Tibial nerve (tissue), 4 donors: ENCODE data around the gene ZBED2. TPM values are rescaled to one million over a fixed set of nuclear protein-coding genes. Genes with fewer than 3 reads are reported as not detected.
"Not testable (repeated sequence)": the region's sequence is repeated elsewhere in the genome, so short reads cannot be mapped to it uniquely, and the experiment has no call there.

Source experiments
- DNase-seq, 2 donors: peaks; one replicate each; pipeline ENCODE4 v3.0.0-alpha.2; 2019; ENCODE audit warnings: low spot score in 2 of 2
- H3K27ac ChIP-seq, 4 donors: fragments of 200-600 bp; sonication (generic) in 3 of 4; one replicate each; pipeline ENCODE4 v1.5.1; 2017 to 2019; ENCODE audit warnings: mild to moderate bottlenecking in 1 of 4
- H3K27me3 ChIP-seq, 2 donors: fragments of 200-600 bp; sonication (generic) in 1 of 2; one replicate each; pipeline versions ENCODE4 v1.5.1 to v1.6.0; 2017 to 2019
- H3K36me3 ChIP-seq, 3 donors: fragments of 200-600 bp; sonication (generic); one replicate each; pipeline ENCODE4 v1.5.1; 2018 to 2019
- H3K4me1 ChIP-seq, 4 donors: fragments of 200-600 bp; sonication (generic) in 3 of 4; one replicate each; pipeline ENCODE4 v1.5.1; 2017 to 2019
- H3K4me3 ChIP-seq, 4 donors: fragments of 200-600 bp; sonication (generic) in 3 of 4; one replicate each; pipeline ENCODE4 v1.5.1; 2017 to 2019; ENCODE audit warnings: mild to moderate bottlenecking in 1 of 4, moderate library complexity in 1 of 4
- H3K9me3 ChIP-seq, 4 donors: fragments of 200-600 bp; sonication (generic) in 3 of 4; one replicate each; pipeline ENCODE4 v1.5.1; 2017 to 2019
- EP300 ChIP-seq, 2 donors: sonication (generic); formaldehyde crosslinking; IDR thresholded peaks; one replicate each; pipeline ENCODE4 v1.6.1; 2017; ENCODE audit warnings: antibody characterized with exemption in 2 of 2, mild to moderate bottlenecking in 1 of 2
- POLR2A ChIP-seq, 2 donors: fragments of 450-650 bp; IDR thresholded peaks; one replicate each; pipeline ENCODE4 v1.6.1; 2017; ENCODE audit warnings: antibody characterized with exemption in 2 of 2, mild to moderate bottlenecking in 2 of 2, moderate library complexity in 2 of 2
- WGBS, 2 donors: methylation state at CpG; one replicate each; pipeline ENCODE4 v1.1.5; 2018; 5-methylcytosine and 5-hydroxymethylcytosine counted together
- total RNA-seq, 4 donors: library from RNA; depleted of rRNA; stranded (reverse); fragments of >200 nt; gene quantifications; one replicate each; pipeline ENCODE4 v1.1.0, GENCODE V29; 2016
- TF ChIP-seq, protein P1 (sequence below), 5 experiments: fragments of 200-600 bp in 3 of 5; fragments of 450-650 bp in 2 of 5; sonication (generic) in 3 of 5; IDR thresholded peaks; one replicate each; pipeline ENCODE4 v1.5.1; 2016 to 2019; ENCODE audit warnings: antibody characterized with exemption in 5 of 5, mild to moderate bottlenecking in 3 of 5, moderate library complexity in 2 of 5

Gene ZBED2, protein sequence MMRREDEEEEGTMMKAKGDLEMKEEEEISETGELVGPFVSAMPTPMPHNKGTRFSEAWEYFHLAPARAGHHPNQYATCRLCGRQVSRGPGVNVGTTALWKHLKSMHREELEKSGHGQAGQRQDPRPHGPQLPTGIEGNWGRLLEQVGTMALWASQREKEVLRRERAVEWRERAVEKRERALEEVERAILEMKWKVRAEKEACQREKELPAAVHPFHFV
- total RNA-seq: not detected

DNA sequence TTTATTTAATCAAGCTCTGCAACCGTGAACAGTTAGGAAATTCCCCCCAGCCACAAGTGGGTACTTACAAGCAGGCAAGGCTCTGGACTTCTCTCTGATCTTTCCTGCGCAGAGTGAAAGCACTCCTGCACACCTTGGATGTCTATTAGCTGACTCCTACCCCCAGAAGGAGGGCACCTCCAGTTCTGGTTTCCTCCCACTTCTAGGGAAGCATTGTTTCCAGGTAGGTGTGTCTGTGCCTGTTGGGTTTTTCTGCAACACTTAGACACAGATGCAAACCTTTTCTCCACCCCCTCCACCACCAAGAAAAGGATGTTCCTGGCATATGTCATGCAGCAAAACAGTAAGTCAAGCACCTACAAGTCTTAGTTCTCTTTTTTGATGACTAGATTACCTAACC, at the start of gene ZBED2:
Gene ZBED2, minus strand, starts transcription at position 115 of the 400 bp plus-strand sequence. CDS start 1,145 bp downstream, outside the sequence.
- H3K9me3 ChIP-seq: no peaks in the 10 kb centered on the region
- DNase-seq: no peak
- no peaks in the 10 kb centered on the region for H3K27me3 ChIP-seq
- H3K27ac ChIP-seq: no peak within 1 kb of the TSS
- 78 to 89% methylated on average over 2 of the region's 2 CpGs for WGBS, 2 donors
- H3K4me3 ChIP-seq: no peak within 1 kb of the TSS
- H3K36me3 ChIP-seq: no peaks in the 10 kb centered on the region
- TF ChIP-seq EP300 (IDR thresholded peaks at IDR 0.05) (no peak), POLR2A (IDR thresholded peaks at IDR 0.05) (no peak)
- TF ChIP-seq, protein P1, sequence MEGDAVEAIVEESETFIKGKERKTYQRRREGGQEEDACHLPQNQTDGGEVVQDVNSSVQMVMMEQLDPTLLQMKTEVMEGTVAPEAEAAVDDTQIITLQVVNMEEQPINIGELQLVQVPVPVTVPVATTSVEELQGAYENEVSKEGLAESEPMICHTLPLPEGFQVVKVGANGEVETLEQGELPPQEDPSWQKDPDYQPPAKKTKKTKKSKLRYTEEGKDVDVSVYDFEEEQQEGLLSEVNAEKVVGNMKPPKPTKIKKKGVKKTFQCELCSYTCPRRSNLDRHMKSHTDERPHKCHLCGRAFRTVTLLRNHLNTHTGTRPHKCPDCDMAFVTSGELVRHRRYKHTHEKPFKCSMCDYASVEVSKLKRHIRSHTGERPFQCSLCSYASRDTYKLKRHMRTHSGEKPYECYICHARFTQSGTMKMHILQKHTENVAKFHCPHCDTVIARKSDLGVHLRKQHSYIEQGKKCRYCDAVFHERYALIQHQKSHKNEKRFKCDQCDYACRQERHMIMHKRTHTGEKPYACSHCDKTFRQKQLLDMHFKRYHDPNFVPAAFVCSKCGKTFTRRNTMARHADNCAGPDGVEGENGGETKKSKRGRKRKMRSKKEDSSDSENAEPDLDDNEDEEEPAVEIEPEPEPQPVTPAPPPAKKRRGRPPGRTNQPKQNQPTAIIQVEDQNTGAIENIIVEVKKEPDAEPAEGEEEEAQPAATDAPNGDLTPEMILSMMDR (IDR thresholded peaks at IDR 0.05): no peak
- H3K4me1 ChIP-seq: no peaks in the 10 kb centered on the region

- 93 to 100% methylated on average over 4 of the region's 4 CpGs for WGBS, 2 donors
- no peaks in the 10 kb centered on the region for H3K36me3 ChIP-seq
These were observed 44.2 kb upstream of the ZBED2 start for GRCh38 chr3:111639316-111639715.

DNA sequence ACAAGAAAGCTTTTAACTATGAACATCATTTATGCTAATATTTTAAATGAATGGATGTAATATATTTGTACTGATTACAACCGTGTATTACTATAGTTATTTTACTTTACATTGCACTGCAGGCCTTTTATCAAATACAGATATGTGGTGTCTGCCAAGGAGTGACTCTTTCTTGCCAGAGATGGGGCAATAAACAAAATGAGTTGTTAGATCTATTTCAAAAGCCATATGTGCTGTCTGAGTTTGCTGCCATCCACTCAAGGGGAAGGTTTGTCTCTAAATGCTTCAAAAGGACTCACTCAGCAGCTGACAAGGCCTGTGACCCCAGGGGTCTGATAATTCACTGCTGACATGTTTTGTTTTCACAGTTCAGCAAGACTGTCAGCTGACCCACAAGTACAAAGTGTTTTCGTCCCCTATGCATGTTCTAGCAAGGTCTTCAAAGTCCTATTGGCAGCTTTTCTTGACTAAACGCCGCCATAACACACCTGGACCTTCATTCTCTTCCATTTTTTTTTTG, 41.3 kb upstream of the ZBED2 start:
- Histone ChIP-seq H3K4me1 (no peaks in the 10 kb centered on the region), H3K9me3 (no peaks in the 10 kb centered on the region), H3K27me3 (no peaks in the 10 kb centered on the region), H3K36me3 (no peaks in the 10 kb centered on the region), H3K4me3 (no peak overlapping the region), H3K27ac (no peak overlapping the region)
- no peak for DNase-seq
- 58 to 64% methylated on average over 4 of the region's 4 CpGs for WGBS, 2 donors
- no peak for TF ChIP-seq EP300 (IDR thresholded peaks at IDR 0.05)
- TF ChIP-seq, protein P1 (IDR thresholded peaks at IDR 0.05): no peak
- TF ChIP-seq POLR2A (IDR thresholded peaks at IDR 0.05): no peak

More at GRCh38 chr3:111639316-111639715, 44.2 kb upstream of the ZBED2 start:
- Histone ChIP-seq H3K4me3 (no peak overlapping the region), H3K9me3 (peaks cover 0 to 15% (median 0%) of the 10 kb centered on the region in 4 donors), H3K27me3 (no peaks in the 10 kb centered on the region), H3K4me1 (no peaks in the 10 kb centered on the region), H3K27ac (no peak overlapping the region)
- TF ChIP-seq, protein P1 (IDR thresholded peaks at IDR 0.05): no peak
- TF ChIP-seq POLR2A (IDR thresholded peaks at IDR 0.05) (no peak), EP300 (IDR thresholded peaks at IDR 0.05) (no peak)
- no peak for DNase-seq

DNA sequence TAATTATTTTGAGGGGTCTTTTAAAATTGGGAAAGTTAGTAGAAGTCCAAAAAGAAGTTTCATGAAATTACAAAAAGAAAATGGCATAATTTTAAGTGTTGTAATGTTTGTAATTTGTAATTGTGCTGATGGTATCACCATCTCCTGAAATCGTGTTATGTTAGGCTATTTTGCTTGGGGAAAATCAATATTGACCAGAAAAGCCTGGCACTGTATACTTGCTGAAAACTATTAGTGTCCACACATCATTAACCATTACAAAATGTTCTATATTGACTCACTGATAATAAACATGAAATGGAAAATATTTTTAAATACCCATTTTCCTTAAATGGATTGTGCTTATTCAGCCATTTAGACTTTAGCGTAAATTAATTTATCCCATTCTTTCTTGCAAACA, 40.3 kb upstream of the ZBED2 start:
- WGBS, 2 donors: 83 to 84% methylated on average over 2 of the region's 2 CpGs
- no peak for TF ChIP-seq EP300 (IDR thresholded peaks at IDR 0.05)
- TF ChIP-seq, protein P1 (IDR thresholded peaks at IDR 0.05): no peak
- TF ChIP-seq POLR2A (IDR thresholded peaks at IDR 0.05): no peak

DNA sequence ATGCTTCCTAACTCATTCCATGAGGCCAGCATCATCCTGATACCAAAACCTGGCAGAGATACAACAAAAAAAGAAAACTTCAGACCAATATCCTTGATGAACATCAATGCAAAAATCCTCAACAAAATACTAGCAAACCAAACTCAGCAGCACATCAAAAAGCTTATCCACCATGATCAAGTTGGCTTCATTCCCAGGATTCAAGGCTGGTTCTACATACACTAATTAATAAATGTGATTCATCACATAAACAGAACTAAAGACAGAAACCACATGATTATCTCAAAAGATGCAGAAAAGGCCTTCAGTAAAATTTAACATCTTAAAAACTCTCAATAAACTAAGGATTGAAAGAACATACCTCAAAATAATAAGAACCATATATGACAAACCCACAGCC, 35.5 kb upstream of the ZBED2 start:
- DNase-seq, H3K27me3 ChIP-seq, H3K36me3 ChIP-seq, H3K4me3 ChIP-seq, H3K27ac ChIP-seq, H3K4me1 ChIP-seq: not testable (repeated sequence)
- H3K9me3 ChIP-seq: peaks cover 0 to 15% (median 0%) of the 10 kb centered on the region in 4 donors

More for the DNA sequence above, 40.3 kb upstream of the ZBED2 start:
- no peaks in the 10 kb centered on the region for H3K4me1 ChIP-seq
- no peaks in the 10 kb centered on the region for H3K36me3 ChIP-seq
- no peak for DNase-seq
- H3K4me3 ChIP-seq: no peak overlapping the region
- H3K27me3 ChIP-seq: no peaks in the 10 kb centered on the region
- no peak overlapping the region for H3K27ac ChIP-seq
- H3K9me3 ChIP-seq: no peaks in the 10 kb centered on the region

- not testable (repeated sequence) for H3K4me3 ChIP-seq, H3K27me3 ChIP-seq, H3K27ac ChIP-seq, H3K36me3 ChIP-seq, DNase-seq, H3K4me1 ChIP-seq
- H3K9me3 ChIP-seq: peaks cover 0 to 15% (median 0%) of the 10 kb centered on the region in 4 donors
- 88 to 94% methylated on average over 1 of the region's 1 CpG for WGBS, 2 donors
These were observed 33.9 kb upstream of the ZBED2 start for GRCh38 chr3:111629018-111629417.
